ENCODE measurements around the gene STK32A. TPM values are rescaled to one million over a fixed set of nuclear protein-coding genes. Genes with fewer than 3 reads are reported as not detected.

Gene STK32A
- total and polyA plus RNA-seq, 9 of the 15 experiments (the other 6 are each of a cell fraction or from before 2014, with no cell fraction given): not detected

DNA sequence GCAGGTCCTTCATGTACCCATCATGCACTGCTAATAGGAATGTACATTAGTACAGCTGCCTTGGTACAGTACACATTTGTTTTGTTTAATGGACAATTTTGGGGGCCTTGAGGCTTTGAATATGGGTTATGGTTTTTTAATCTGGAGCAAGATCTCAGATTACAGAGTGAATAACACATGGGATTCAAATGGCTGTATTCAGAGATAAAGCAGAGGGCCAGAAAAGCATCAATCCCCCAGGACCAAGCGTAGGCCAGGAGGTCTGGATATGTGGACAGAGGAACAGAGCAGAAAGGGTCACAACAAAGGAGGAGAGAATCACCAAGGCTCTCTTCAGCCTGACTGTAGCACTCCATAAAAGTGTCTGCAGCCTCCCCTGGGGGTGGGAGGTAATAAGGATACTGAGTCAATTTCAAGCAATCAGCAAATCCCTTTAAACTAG, 47.7 kb upstream of the STK32A start:
- Histone ChIP-seq H3K4me3 (no peak overlapping the region), H2AFZ (ENCODE audit: low read depth, low read length) (no peak overlapping the region), H3K4me1 (replicated peaks in 1 of 2; ENCODE audit: control insufficient read depth in 2 of 2, insufficient read depth in 2 of 2, low read length in 2 of 2) (no peaks in the 10 kb centered on the region), H3K9me3 (replicated peaks; ENCODE audit: control insufficient read depth, insufficient read depth, low read depth, low read length) (no peaks in the 10 kb centered on the region), H4K20me1 (replicated peaks; ENCODE audit: control insufficient read depth, insufficient read depth, low read length) (no peaks in the 10 kb centered on the region), H3K36me3 (ENCODE audit: control insufficient read depth, insufficient read depth, low read length) (no peaks in the 10 kb centered on the region), H3K9ac (ENCODE audit: insufficient read depth in 1 of 2, low read depth in 2 of 2, low read length in 2 of 2) (no peak overlapping the region), H3K27me3 (ENCODE audit: control insufficient read depth in 2 of 2, insufficient read depth in 2 of 2, low read length in 2 of 2) (no peaks in the 10 kb centered on the region), H3K9me1 (ENCODE audit: control insufficient read depth, insufficient read depth, low read length) (no peaks in the 10 kb centered on the region), H3K27ac (ENCODE audit: extremely low read depth, low read depth, low read length) (no peak overlapping the region), H3K79me2 (ENCODE audit: control insufficient read depth, insufficient read depth, low read length) (no peaks in the 10 kb centered on the region), H3K4me2 (ENCODE audit: insufficient read depth, low read length) (no peak overlapping the region)
- DNase-seq (ENCODE audit: extremely low read depth in 1 of 4, low spot score in 3 of 4) (no peak), ATAC-seq (no peak), FAIRE-seq (no peak)
- no TSS peak for BruUV-seq (replicated peaks)
- ChIA-PET CTCF (ENCODE audit: low intra/inter-chr PET ratio) (no interaction called here), POLR2A (no interaction called here)
- in situ Hi-C loops (cut with MboI): loop anchor here (5.0 kb wide), 1 partner anchor 650 kb away; no protein-coding TSS in a partner anchor
- TF ChIP-seq ZNF75A (CRISPR knock-in tag; IDR thresholded peaks at IDR 0.05): no peak
- TF ChIP-seq, protein P1, sequence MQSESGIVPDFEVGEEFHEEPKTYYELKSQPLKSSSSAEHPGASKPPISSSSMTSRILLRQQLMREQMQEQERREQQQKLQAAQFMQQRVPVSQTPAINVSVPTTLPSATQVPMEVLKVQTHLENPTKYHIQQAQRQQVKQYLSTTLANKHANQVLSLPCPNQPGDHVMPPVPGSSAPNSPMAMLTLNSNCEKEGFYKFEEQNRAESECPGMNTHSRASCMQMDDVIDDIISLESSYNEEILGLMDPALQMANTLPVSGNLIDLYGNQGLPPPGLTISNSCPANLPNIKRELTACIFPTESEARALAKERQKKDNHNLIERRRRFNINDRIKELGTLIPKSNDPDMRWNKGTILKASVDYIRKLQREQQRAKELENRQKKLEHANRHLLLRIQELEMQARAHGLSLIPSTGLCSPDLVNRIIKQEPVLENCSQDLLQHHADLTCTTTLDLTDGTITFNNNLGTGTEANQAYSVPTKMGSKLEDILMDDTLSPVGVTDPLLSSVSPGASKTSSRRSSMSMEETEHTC (IDR thresholded peaks at IDR 0.05): no peak
- no peak for TF ChIP-seq ZNF436 (CRISPR knock-in tag; IDR thresholded peaks at IDR 0.05)
- TF ChIP-seq OTX1 (CRISPR knock-in tag; IDR thresholded peaks at IDR 0.05): no peak
- TF ChIP-seq NBN (IDR thresholded peaks at IDR 0.05; ENCODE audit: low read depth): no peak
- TF ChIP-seq HNRNPL (IDR thresholded peaks at IDR 0.05; ENCODE audit: low read depth, low read length): no peak
- no peak for TF ChIP-seq SRSF7 (optimal IDR thresholded peaks at IDR 0.05; ENCODE audit: low read depth, low read length)
- no peak for TF ChIP-seq ZNF780A (CRISPR knock-in tag; IDR thresholded peaks at IDR 0.05)
- TF ChIP-seq NCOA6 (IDR thresholded peaks at IDR 0.05): no peak
- TF ChIP-seq ETV6 (IDR thresholded peaks at IDR 0.05; ENCODE audit: borderline replicate concordance in 1 of 2, low read depth in 2 of 2, low read length in 1 of 2): no peak
- TF ChIP-seq ETV6 (CRISPR knock-in tag; IDR thresholded peaks at IDR 0.05; ENCODE audit: borderline replicate concordance): no peak
- 0% methylated on average over 1 of the region's 1 CpG for WGBS (ENCODE audit: insufficient coverage, low coverage, missing lambda C conversion rate)
- intact Hi-C loops (cut with micrococcal nuclease): loop anchor here (5.0 kb wide), 1 partner anchor 220 kb away; no protein-coding TSS in a partner anchor
